H9 (cell line): Measurements from ENCODE around the gene EPB41L1. TPM values are rescaled to one million over a fixed set of nuclear protein-coding genes. Genes with fewer than 3 reads are reported as not detected.

ENCODE experiments used
- DNase-seq: peaks from one replicate; pipeline ENCODE4 v3.0.0-alpha.2; 2017
- H2AFZ ChIP-seq: one replicate; pipeline ENCODE4 v1.6.1; 2013; ENCODE audit warnings: mild to moderate bottlenecking, low read length, control low read depth, moderate library complexity
- H2AK5ac ChIP-seq: 2 replicates; pipeline ENCODE4 v1.6.1; 2013; ENCODE audit warnings: low read length, control low read depth, mixed read lengths; ENCODE audit not compliant: insufficient read length
- H2BK120ac ChIP-seq: one replicate; pipeline ENCODE4 v1.6.1; 2013; ENCODE audit warnings: low read depth, mild to moderate bottlenecking, low read length, control low read depth, inconsistent platforms; ENCODE audit not compliant: poor library complexity, severe bottlenecking
- H2BK12ac ChIP-seq: 2 replicates; pipeline ENCODE4 v1.6.1; 2013; ENCODE audit warnings: low read length, control low read depth, mixed read lengths, low read depth; ENCODE audit not compliant: insufficient read length
- H2BK15ac ChIP-seq: 2 replicates; pipeline ENCODE4 v1.6.1; 2013; ENCODE audit warnings: low read depth, low read length, control low read depth
- H2BK20ac ChIP-seq: one replicate; pipeline ENCODE4 v1.6.1; 2013; ENCODE audit warnings: low read depth, mild to moderate bottlenecking, low read length, control low read depth, inconsistent platforms; ENCODE audit not compliant: poor library complexity, severe bottlenecking
- H2BK5ac ChIP-seq: 2 replicates; pipeline ENCODE4 v1.6.1; 2013; ENCODE audit warnings: low read length, control low read depth, mixed read lengths; ENCODE audit not compliant: insufficient read length
- H3K14ac ChIP-seq: 2 replicates; pipeline ENCODE4 v1.6.1; 2013; ENCODE audit warnings: low read length, control low read depth; ENCODE audit not compliant: insufficient read depth
- H3K18ac ChIP-seq: 2 replicates; pipeline ENCODE4 v1.6.1; 2013; ENCODE audit warnings: low read depth, mild to moderate bottlenecking, mixed read lengths, low read length, control low read depth; ENCODE audit not compliant: insufficient read length
- H3K23ac ChIP-seq: 2 replicates; pipeline ENCODE4 v1.6.1; 2013; ENCODE audit warnings: low read length, control low read depth, mixed read lengths, low read depth; ENCODE audit not compliant: insufficient read length
- H3K23me2 ChIP-seq: 2 replicates; pipeline ENCODE4 v1.6.1; 2013; ENCODE audit warnings: low read depth, mild to moderate bottlenecking, mixed read lengths, low read length, control low read depth; ENCODE audit not compliant: insufficient read length, poor library complexity, severe bottlenecking
- H3K27ac ChIP-seq: 2 replicates; pipeline ENCODE4 v1.5.1; 2013; ENCODE audit warnings: low read length, control low read depth, mixed read lengths, low read depth; ENCODE audit not compliant: insufficient read length
- H3K27me3 ChIP-seq: 2 replicates; pipeline ENCODE4 v1.6.1; 2013; ENCODE audit warnings: low read length, control low read depth, inconsistent platforms; ENCODE audit not compliant: insufficient read depth
- H3K4ac ChIP-seq: 2 replicates; pipeline ENCODE4 v1.6.1; 2013; ENCODE audit warnings: low read depth, mild to moderate bottlenecking, control low read depth, inconsistent platforms, low read length, moderate library complexity
- H3K4me1 ChIP-seq: 2 replicates; pipeline ENCODE4 v1.6.1; 2013; ENCODE audit warnings: low read length, control low read depth, inconsistent platforms; ENCODE audit not compliant: insufficient read depth
- H3K4me2 ChIP-seq: 2 replicates; pipeline ENCODE4 v1.6.1; 2013; ENCODE audit warnings: low read length, control low read depth, mixed read lengths; ENCODE audit not compliant: insufficient read length, insufficient read depth
- H3K56ac ChIP-seq: 2 replicates; pipeline ENCODE4 v1.6.1; 2013; ENCODE audit warnings: low read depth, mild to moderate bottlenecking, mixed read lengths, low read length, control low read depth; ENCODE audit not compliant: insufficient read length
- H3K79me1 ChIP-seq: 2 replicates; pipeline ENCODE4 v1.6.1; 2013; ENCODE audit warnings: low read depth, mild to moderate bottlenecking, moderate library complexity, low read length, control low read depth, inconsistent platforms; ENCODE audit not compliant: insufficient read depth, poor library complexity, severe bottlenecking
- H3K79me2 ChIP-seq: 2 replicates; pipeline ENCODE4 v1.6.1; 2013; ENCODE audit warnings: low read length, control low read depth, inconsistent platforms; ENCODE audit not compliant: insufficient read depth
- H3K9ac ChIP-seq: 2 replicates; pipeline ENCODE4 v1.6.1; 2013; ENCODE audit warnings: low read length, control low read depth, mixed read lengths; ENCODE audit not compliant: insufficient read length; ENCODE audit errors: extremely low read depth
- H3K9me3 ChIP-seq: one replicate; pipeline ENCODE4 v1.6.1; 2013; ENCODE audit warnings: low read depth, low read length, inconsistent platforms; ENCODE audit not compliant: control insufficient read depth
- H3T11ph ChIP-seq: one replicate; pipeline ENCODE4 v1.6.1; 2013; ENCODE audit warnings: mild to moderate bottlenecking, low read length, control low read depth, inconsistent platforms
- H4K20me1 ChIP-seq: one replicate; pipeline ENCODE4 v1.6.1; 2013; ENCODE audit not compliant: control insufficient read depth, insufficient read length, insufficient read depth
- H4K5ac ChIP-seq: 2 replicates; pipeline ENCODE4 v1.6.1; 2013; ENCODE audit warnings: low read depth, mild to moderate bottlenecking, mixed read lengths, low read length, control low read depth; ENCODE audit not compliant: insufficient read length
- H4K8ac ChIP-seq: replicated peaks from 2 replicates; pipeline ENCODE4 v1.6.1; 2013; ENCODE audit warnings: low read length, control low read depth, mixed read lengths, low read depth; ENCODE audit not compliant: insufficient read length
- H4K91ac ChIP-seq: 2 replicates; pipeline ENCODE4 v1.6.1; 2013; ENCODE audit warnings: low read depth, mild to moderate bottlenecking, moderate library complexity, mixed read lengths, low read length, control low read depth; ENCODE audit not compliant: insufficient read length
- H3K27ac Mint-ChIP-seq, 3 experiments: 2 replicates in 2 of 3; 3 replicates in 1 of 3; pipeline ENCODE4 v1.8.0; 2020 to 2021; ENCODE audit warnings: mixed read lengths in 3 of 3, mild to moderate bottlenecking in 1 of 3, moderate library complexity in 1 of 3
- H3K27me3 Mint-ChIP-seq: 2 replicates; pipeline ENCODE4 v1.8.0; 2021; ENCODE audit warnings: low read depth, mild to moderate bottlenecking, moderate library complexity, mixed read lengths
- H3K36me3 Mint-ChIP-seq, 3 experiments: 2 replicates in 2 of 3; 3 replicates in 1 of 3; pipeline ENCODE4 v1.8.0; 2020 to 2021; ENCODE audit warnings: low read depth in 3 of 3, mixed read lengths in 3 of 3; ENCODE audit not compliant: insufficient read depth in 1 of 3
- H3K4me1 Mint-ChIP-seq, 2 experiments: 2 replicates each; pipeline ENCODE4 v1.8.0; 2020; ENCODE audit warnings: mixed read lengths in 2 of 2
- H3K4me3 Mint-ChIP-seq, 2 experiments: 2 replicates in 1 of 2; 3 replicates in 1 of 2; pipeline ENCODE4 v1.8.0; 2020 to 2021; ENCODE audit warnings: mild to moderate bottlenecking in 2 of 2, mixed read lengths in 2 of 2, moderate library complexity in 1 of 2
- H3K9me3 Mint-ChIP-seq, 2 experiments: 2 replicates in 1 of 2; 3 replicates in 1 of 2; pipeline ENCODE4 v1.8.0; 2020; ENCODE audit warnings: mild to moderate bottlenecking in 2 of 2, mixed read lengths in 2 of 2, moderate library complexity in 1 of 2
- CTCF ChIP-seq: fragments of 200-600 bp; sonication (generic); conservative IDR thresholded peaks from 3 replicates; pipeline ENCODE4 v1.8.0; 2021; ENCODE audit warnings: antibody characterized with exemption, mild to moderate bottlenecking
- WGBS: extraction: QIAGEN DNeasy Blood & Tissue Kit; methylation state at CpG from one replicate; pipeline ENCODE4 v1.1.7; 2013; ENCODE audit warnings: missing lambda C conversion rate, low lambda C conversion rate, mixed read lengths; ENCODE audit not compliant: insufficient read length; ENCODE audit errors: extremely low coverage; 5-methylcytosine and 5-hydroxymethylcytosine counted together
- total RNA-seq: library from RNA; stranded (reverse); gene quantifications from 2 replicates; pipeline ENCODE4 v1.2.1, GENCODE V29; 2021

EPB41L1 gene
- total RNA-seq, 1 experiment from 2014 or later = 31.1 TPM

- no peak for TF ChIP-seq CTCF
- H4K5ac ChIP-seq = no peak overlapping the region
- no peak overlapping the region for H3K27ac ChIP-seq
- H2BK20ac ChIP-seq = no peak overlapping the region
- no peak overlapping the region for H2AK5ac ChIP-seq
- DNase-seq = no peak
- H3K4me1 Mint-ChIP-seq = peaks cover 32 to 35% of the 10 kb centered on the region in 2 experiments
- peaks cover 52% of the 10 kb centered on the region for H3K27me3 Mint-ChIP-seq
- no peaks in the 10 kb centered on the region for H3K79me2 ChIP-seq
- H3K9me3 Mint-ChIP-seq = no peaks in the 10 kb centered on the region
- no peaks in the 10 kb centered on the region for H3K36me3 Mint-ChIP-seq
- H3K4me2 ChIP-seq = no peak overlapping the region
- H3K56ac ChIP-seq = no peak overlapping the region
- H3T11ph ChIP-seq = no peak overlapping the region
- H2BK15ac ChIP-seq = no peak overlapping the region
- no peak overlapping the region for H2AFZ ChIP-seq
- no peak overlapping the region for H3K23ac ChIP-seq
- no peak overlapping the region for H3K14ac ChIP-seq
- H3K23me2 ChIP-seq = no peaks in the 10 kb centered on the region
- H2BK12ac ChIP-seq = no peak overlapping the region
- no peak overlapping the region for H3K18ac ChIP-seq
- H3K27me3 ChIP-seq = no peaks in the 10 kb centered on the region
- H3K9ac ChIP-seq = no peak overlapping the region
- no peaks in the 10 kb centered on the region for H3K9me3 ChIP-seq
- H3K27ac Mint-ChIP-seq = no peak overlapping the region
- no peaks in the 10 kb centered on the region for H3K79me1 ChIP-seq
- no peak overlapping the region for H4K91ac ChIP-seq
- H3K4me3 Mint-ChIP-seq = no peak overlapping the region
- H3K4me1 ChIP-seq = peaks cover 2% of the 10 kb centered on the region; the same call in 1 of the 2 replicates
- no CpG with 5 or more reads among the region's 13 CpGs for WGBS
- H3K4ac ChIP-seq = no peak overlapping the region
- no peak overlapping the region for H4K8ac ChIP-seq
- H4K20me1 ChIP-seq = no peaks in the 10 kb centered on the region
- no peak overlapping the region for H2BK120ac ChIP-seq
- no peak overlapping the region for H2BK5ac ChIP-seq
Observed at GRCh38 chr20:36113566-36114250, 40.8 kb upstream of the EPB41L1 start.
